A549 (cell line): ENCODE results near the gene RFESD. TPM values are rescaled to one million over a fixed set of nuclear protein-coding genes. Genes with fewer than 3 reads are reported as not detected.
"Not testable (repeated sequence)": the region's sequence is repeated elsewhere in the genome, so short reads cannot be mapped to it uniquely, and the experiment has no call there.

Source experiments
- ATAC-seq, 2 experiments: fragments of 200-7000 bp in 1 of 2; fragments of >200 bp in 1 of 2; cut with Nextera tagmentation in 1 of 2; cut with Tn5 transposase in 1 of 2; 3 replicates each; pipeline versions ENCODE4 v1.8.0 to v1.9.1; 2018 to 2020; ENCODE audit warnings: mild to moderate bottlenecking in 1 of 2, moderate library complexity in 1 of 2
- CTCF ChIA-PET: fragments of 300-600 bp; sonication (Branson Sonifier 250); formaldehyde crosslinking; extraction: SDS; loops from one replicate; lab custom pipeline; 2021; ENCODE audit warnings: antibody characterized with exemption, inconsistent platforms; lab: Yijun Ruan, JAX
- POLR2A ChIA-PET: fragments of 350-600 bp; formaldehyde crosslinking; extraction: SDS; loops from one replicate; lab custom pipeline; 2021; ENCODE audit warnings: antibody characterized with exemption, inconsistent platforms; lab: Yijun Ruan, JAX
- DNase-seq, 2 experiments: peaks; one replicate each; pipeline versions ENCODE4 v3.0.0 to v3.0.0-alpha.2; 2011 to 2016; ENCODE audit warnings: low read depth in 1 of 2, low spot score in 1 of 2
- FAIRE-seq: peaks from 2 replicates; lab custom pipeline; 2011; peaks lifted over from hg19 to GRCh38; lab: Jason Lieb, UNC
- H3K27ac ChIP-seq, 2 experiments: fragments of >200 bp; sonication (Bioruptor Twin); formaldehyde crosslinking; 3 replicates each; pipeline ENCODE4 v1.5.1; 2016 to 2017
- H3K4me1 ChIP-seq: fragments of >200 bp; sonication (Bioruptor Twin); formaldehyde crosslinking; 3 replicates; pipeline ENCODE4 v1.6.1; 2016
- H3K4me2 ChIP-seq: fragments of >200 bp; sonication (Bioruptor Twin); formaldehyde crosslinking; 3 replicates; pipeline ENCODE4 v1.6.1; 2016
- H3K4me3 ChIP-seq: fragments of >200 bp; sonication (Bioruptor Twin); formaldehyde crosslinking; 3 replicates; pipeline ENCODE4 v1.5.1; 2016
- H3K9me3 ChIP-seq: fragments of >200 bp; sonication (Bioruptor Twin); formaldehyde crosslinking; 3 replicates; pipeline ENCODE4 v1.6.1; 2016
- CHD4 ChIP-seq: fragments of 200-600 bp; sonication (generic); IDR thresholded peaks from 2 replicates; pipeline ENCODE4 v1.6.1; 2016; ENCODE audit warnings: antibody characterized with exemption, mild to moderate bottlenecking, borderline replicate concordance
- FOXS1 ChIP-seq: fragments of 250-450 bp; sonication (Bioruptor Pico); IDR thresholded peaks from 2 replicates; pipeline ENCODE4 v1.5.0; 2020; ENCODE audit warnings: mild to moderate bottlenecking, moderate library complexity
- HOXA7 ChIP-seq: fragments of 250-450 bp; sonication (Bioruptor Pico); IDR thresholded peaks from 2 replicates; pipeline ENCODE4 v1.5.0; 2020; ENCODE audit warnings: mild to moderate bottlenecking, moderate library complexity
- KDM1A ChIP-seq: fragments of 200-600 bp; sonication (generic); IDR thresholded peaks from 2 replicates; pipeline ENCODE4 v1.6.1; 2016; ENCODE audit warnings: low read depth, mild to moderate bottlenecking
- MAZ ChIP-seq: fragments of 150-350 bp; IDR thresholded peaks from 2 replicates; pipeline ENCODE4 v1.6.1; 2014; ENCODE audit warnings: antibody characterized with exemption, low read depth, low read length, borderline replicate concordance
- NR3C1 ChIP-seq: fragments of >200 bp; sonication (Bioruptor Twin); formaldehyde crosslinking; IDR thresholded peaks from 3 replicates; pipeline ENCODE4 v1.6.1; 2017
- RARB ChIP-seq: fragments of 250-450 bp; sonication (Bioruptor Pico); IDR thresholded peaks from 2 replicates; pipeline ENCODE4 v1.8.0; 2021; ENCODE audit warnings: mild to moderate bottlenecking, moderate library complexity
- RCOR1 ChIP-seq: fragments of 150-350 bp; IDR thresholded peaks from 2 replicates; pipeline ENCODE4 v1.6.1; 2014; ENCODE audit warnings: antibody characterized with exemption, low read length, low read depth
- SMC3 ChIP-seq: fragments of >200 bp; sonication (Bioruptor Twin); formaldehyde crosslinking; IDR thresholded peaks from 3 replicates; pipeline ENCODE4 v1.6.1; 2018; ENCODE audit warnings: inconsistent platforms
- SREBF2 ChIP-seq: fragments of 450-650 bp; IDR thresholded peaks from 2 replicates; pipeline ENCODE4 v1.6.1; 2014; ENCODE audit warnings: mild to moderate bottlenecking, moderate library complexity
- TP53 ChIP-seq: fragments of 250-450 bp; sonication (Bioruptor Pico); IDR thresholded peaks from 2 replicates; pipeline ENCODE4 v1.5.0; 2021; ENCODE audit warnings: mild to moderate bottlenecking, moderate library complexity
- WGBS: methylation state at CpG from one replicate; pipeline ENCODE4 v1.1.6; 2017; ENCODE audit errors: missing lambda C conversion rate; 5-methylcytosine and 5-hydroxymethylcytosine counted together
- polyA plus RNA-seq, 4 experiments: library from polyadenylated mRNA; depleted of rRNA in 3 of 4; stranded (reverse); fragments of >200 nt; fragmentation: RNase III in 1 of 4; extraction: RNeasy Plus Mini Kit Qiagen cat#74134 plus additional on column Dnase treatment in 1 of 4; gene quantifications; 2 replicates in 3 of 4; 3 replicates in 1 of 4; pipeline ENCODE4 v1.2.3, GENCODE V29; 2011 to 2017
- TF ChIP-seq, protein P1 (sequence below): fragments of 450-650 bp; IDR thresholded peaks from 2 replicates; pipeline ENCODE4 v1.6.1; 2014; ENCODE audit warnings: antibody characterized with exemption
- TF ChIP-seq, protein P2 (sequence below): fragments of 250-450 bp; sonication (Bioruptor Pico); IDR thresholded peaks from 2 replicates; pipeline ENCODE4 v1.5.0; 2021; ENCODE audit warnings: mild to moderate bottlenecking, moderate library complexity, borderline replicate concordance

RFESD gene
- polyA plus RNA-seq, 2 of the 4 experiments (the other 2 are of a cell fraction) = 1.6 to 5.4 TPM

DNA sequence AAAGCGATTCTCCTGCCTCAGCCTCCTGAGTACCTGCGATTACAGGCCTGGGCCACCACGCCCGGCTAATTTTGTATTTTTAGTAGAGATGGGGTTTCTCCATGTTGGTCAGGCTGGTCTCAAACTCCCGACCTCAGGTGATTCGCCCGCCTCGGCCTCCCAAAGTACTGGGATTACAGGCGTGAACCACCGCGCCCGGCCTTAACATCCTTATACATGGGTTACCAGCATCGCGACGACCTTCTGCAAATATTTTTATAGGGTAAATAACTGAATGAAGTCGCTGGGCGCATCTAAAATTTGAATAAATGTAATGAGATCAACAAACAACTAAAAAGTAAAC, 380 bp upstream of the RFESD start:
- ChIA-PET CTCF (interaction anchor here (0.8 to 7.7 kb wide), 14 partner anchors 9 to 297 kb away, joined by 3 to 104 read pairs (median 4); partner anchors contain the start of gene RHOBTB3), POLR2A (interaction anchor here (0.6 to 2.1 kb wide), 16 partner anchors 9 to 202 kb away, joined by 3 to 32 read pairs (median 4); partner anchors contain the start of genes ARSK, GLRX, RHOBTB3 and SKIC3)
- Histone ChIP-seq H3K27ac (peak overlapping the region; percentile 68 to 85; a peak in 5 of 6 replicates), H3K4me2 (peak overlapping the region; percentile 89), H3K4me3 (0 out of 3 replicates have a peak overlapping the region, but pooled peaks have one; percentile 10), H3K4me1 (peaks cover 14% of the 10 kb centered on the region)
- DNase-seq, H3K9me3 ChIP-seq, ATAC-seq, FAIRE-seq: not testable (repeated sequence)
- 78% methylated on average over 17 of the region's 17 CpGs for WGBS

DNA sequence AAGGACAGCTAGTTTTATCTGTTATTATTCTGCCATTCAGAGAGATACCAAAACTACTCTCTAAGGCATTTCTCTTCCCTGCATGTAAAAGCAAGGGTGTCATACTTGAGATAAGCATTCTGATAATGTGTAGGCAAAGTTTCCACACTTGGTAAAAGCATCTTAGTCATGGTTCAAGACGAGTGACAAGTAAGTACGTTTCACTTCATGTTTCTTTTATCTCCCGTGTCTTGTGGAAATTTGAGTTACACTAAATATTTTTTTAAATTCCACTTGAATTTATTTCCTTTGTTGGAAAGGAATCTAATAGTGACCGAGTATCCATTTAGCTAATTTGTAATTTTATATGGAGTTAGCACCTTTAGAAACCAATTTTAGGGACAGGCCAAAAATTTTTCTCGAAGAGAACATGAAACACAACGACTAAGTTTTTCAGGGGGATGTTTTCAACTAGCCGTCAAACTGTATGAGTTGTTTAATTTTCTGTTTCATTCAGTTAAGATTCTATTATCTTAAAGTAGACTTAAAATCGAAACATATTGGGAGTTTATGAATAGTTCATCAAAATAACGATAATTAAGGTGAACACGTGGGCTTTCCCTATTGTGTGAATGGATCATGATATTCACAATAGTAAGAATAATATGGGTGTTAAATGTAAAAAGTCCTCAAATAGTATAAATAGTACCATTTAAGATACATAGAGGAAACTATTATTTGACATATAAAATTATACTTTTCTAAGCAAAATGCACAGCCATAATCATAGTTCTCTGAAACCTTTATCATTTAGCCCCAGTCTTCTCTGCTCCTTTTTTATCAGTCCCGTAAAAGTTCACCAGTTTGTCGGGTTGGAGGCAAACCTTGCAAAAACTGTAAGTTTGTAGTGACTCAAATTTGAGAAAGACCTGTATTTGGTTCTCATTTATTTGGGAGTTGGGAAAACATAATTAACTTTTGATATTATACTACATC, 1.6 kb downstream of the RFESD start:
- CTCF ChIA-PET = interaction anchor here (1.8 to 7.7 kb wide), 6 partner anchors 11 to 199 kb away, joined by 5 to 104 read pairs (median 15); partner anchors contain the start of gene GLRX
- H3K4me1 ChIP-seq = peaks cover 14% of the 10 kb centered on the region
- DNase-seq = peak in 1 of 2 experiments; percentile 26

DNA sequence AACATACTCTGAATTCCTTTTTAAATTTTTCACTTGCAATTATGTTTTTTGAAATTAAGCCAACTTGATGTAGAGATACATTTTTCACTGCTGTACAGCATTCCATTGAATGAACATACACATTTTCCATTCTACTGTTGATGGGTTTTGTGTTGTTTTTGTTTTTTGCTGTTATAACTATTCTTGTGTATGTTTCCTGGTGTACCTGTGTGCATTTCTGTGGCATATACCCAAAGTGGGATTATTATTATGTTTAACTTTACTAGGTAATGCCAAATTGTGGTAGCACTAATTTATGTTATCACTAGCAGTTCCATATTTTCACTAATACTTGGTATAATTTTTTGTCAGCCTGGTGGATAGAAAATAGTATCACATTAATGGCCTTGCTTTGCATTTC, 2.7 kb downstream of the RFESD start:
- no peak for DNase-seq
- TF ChIP-seq SMC3 (no peak), NR3C1 (no peak), RCOR1 (no peak), KDM1A (no peak)
- TF ChIP-seq, protein P1, sequence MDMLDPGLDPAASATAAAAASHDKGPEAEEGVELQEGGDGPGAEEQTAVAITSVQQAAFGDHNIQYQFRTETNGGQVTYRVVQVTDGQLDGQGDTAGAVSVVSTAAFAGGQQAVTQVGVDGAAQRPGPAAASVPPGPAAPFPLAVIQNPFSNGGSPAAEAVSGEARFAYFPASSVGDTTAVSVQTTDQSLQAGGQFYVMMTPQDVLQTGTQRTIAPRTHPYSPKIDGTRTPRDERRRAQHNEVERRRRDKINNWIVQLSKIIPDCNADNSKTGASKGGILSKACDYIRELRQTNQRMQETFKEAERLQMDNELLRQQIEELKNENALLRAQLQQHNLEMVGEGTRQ = no peak
- CTCF ChIA-PET = no interaction called here
- no peak for FAIRE-seq
- H3K4me2 ChIP-seq = no peak overlapping the region
- no peak overlapping the region; a peak in 1 of 6 replicates for H3K27ac ChIP-seq
- POLR2A ChIA-PET = no interaction called here
- H3K9me3 ChIP-seq = no peaks in the 10 kb centered on the region
- ATAC-seq = no peak
- H3K4me3 ChIP-seq = no peak overlapping the region
- peaks cover 14% of the 10 kb centered on the region for H3K4me1 ChIP-seq

More for the DNA sequence above, 1.6 kb downstream of the RFESD start:
- WGBS = 68% methylated on average over 12 of the region's 12 CpGs
- peak overlapping the region; percentile 85 to 87 for H3K27ac ChIP-seq
- H3K9me3 ChIP-seq = no peaks in the 10 kb centered on the region
- FAIRE-seq (no peak), ATAC-seq (no peak)
- peak overlapping the region; percentile 89 for H3K4me2 ChIP-seq
- peak overlapping the region; percentile 47; the same call in 2 of the 3 replicates for H3K4me3 ChIP-seq
- POLR2A ChIA-PET = interaction anchor here (2.1 kb wide), 1 partner anchor 133 kb away, joined by 8 read pairs; no protein-coding TSS in a partner anchor
- TF ChIP-seq TP53 (CRISPR knock-in tag) (no peak), SREBF2 (no peak)
- TF ChIP-seq, protein P2, sequence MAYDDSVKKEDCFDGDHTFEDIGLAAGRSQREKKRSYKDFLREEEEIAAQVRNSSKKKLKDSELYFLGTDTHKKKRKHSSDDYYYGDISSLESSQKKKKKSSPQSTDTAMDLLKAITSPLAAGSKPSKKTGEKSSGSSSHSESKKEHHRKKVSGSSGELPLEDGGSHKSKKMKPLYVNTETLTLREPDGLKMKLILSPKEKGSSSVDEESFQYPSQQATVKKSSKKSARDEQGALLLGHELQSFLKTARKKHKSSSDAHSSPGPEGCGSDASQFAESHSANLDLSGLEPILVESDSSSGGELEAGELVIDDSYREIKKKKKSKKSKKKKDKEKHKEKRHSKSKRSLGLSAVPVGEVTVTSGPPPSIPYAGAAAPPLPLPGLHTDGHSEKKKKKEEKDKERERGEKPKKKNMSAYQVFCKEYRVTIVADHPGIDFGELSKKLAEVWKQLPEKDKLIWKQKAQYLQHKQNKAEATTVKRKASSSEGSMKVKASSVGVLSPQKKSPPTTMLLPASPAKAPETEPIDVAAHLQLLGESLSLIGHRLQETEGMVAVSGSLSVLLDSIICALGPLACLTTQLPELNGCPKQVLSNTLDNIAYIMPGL (CRISPR knock-in tag) = no peak

DNA sequence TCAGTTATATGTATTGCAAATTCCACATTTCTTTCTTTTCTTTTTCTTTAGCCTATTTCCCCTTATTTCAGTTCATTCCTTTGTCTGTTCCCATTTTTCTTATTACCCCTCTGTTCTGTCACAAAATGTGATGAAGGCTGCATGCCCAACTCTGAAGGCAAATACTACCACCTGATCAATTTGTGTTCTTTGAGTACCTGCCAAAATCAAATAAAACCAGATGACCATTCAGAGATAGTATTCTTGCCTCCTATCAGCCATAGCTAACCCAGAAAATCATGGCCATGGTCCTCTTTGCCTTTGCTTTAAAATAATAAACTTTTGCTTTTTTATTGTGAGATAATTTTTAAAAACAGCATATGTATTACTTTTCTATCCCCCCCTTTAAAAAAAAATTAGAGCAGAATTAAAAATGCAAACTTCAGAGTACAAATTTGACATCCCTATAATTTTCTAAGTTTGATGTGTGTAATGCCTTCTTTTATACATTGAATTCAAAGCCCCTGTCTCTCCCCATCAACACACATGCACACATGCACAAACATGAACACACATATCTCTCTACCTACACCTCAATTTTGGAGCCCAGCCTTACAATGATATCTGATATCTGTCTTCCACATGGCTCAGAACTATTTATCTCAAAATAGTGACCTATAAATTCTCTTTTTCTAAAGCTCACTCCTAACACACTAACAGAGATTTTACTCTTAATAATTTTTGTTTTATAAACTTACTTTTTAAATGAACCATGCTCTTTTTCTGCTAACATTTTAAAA, 3.5 kb downstream of the RFESD start:
- DNase-seq = no peak
- CTCF ChIA-PET = interaction anchor here (0.8 to 3.0 kb wide), 2 partner anchors 14 to 132 kb away, joined by 3 to 13 read pairs; no protein-coding TSS in a partner anchor
- no peak overlapping the region for H3K4me3 ChIP-seq
- TF ChIP-seq MAZ = no peak
- TF ChIP-seq CHD4 = no peak
- no peak for TF ChIP-seq RARB (CRISPR knock-in tag)
- TF ChIP-seq HOXA7 (CRISPR knock-in tag) = no peak
- TF ChIP-seq FOXS1 (CRISPR knock-in tag) = no peak
- no peak for TF ChIP-seq TP53 (CRISPR knock-in tag)
- H3K4me2 ChIP-seq = no peak overlapping the region
- ATAC-seq = no peak
- H3K4me1 ChIP-seq = peaks cover 11% of the 10 kb centered on the region
- FAIRE-seq = no peak
- POLR2A ChIA-PET = no interaction called here
- no peak overlapping the region for H3K27ac ChIP-seq
- no peaks in the 10 kb centered on the region for H3K9me3 ChIP-seq
